Left cardiac atrium (tissue), 4 donors: ENCODE results near the gene RALGAPB. TPM values are rescaled to one million over a fixed set of nuclear protein-coding genes. Genes with fewer than 3 reads are reported as not detected.

Experiments used
- ATAC-seq, 2 donors: fragments of 200-7000 bp; cut with Tn5 transposase; one replicate each; pipeline ENCODE4 v1.9.1; 2020; ENCODE audit warnings: mild to moderate bottlenecking in 2 of 2, moderate library complexity in 2 of 2
- DNase-seq: peaks from one replicate; pipeline ENCODE4 v3.0.0-alpha.2; 2020
- intact Hi-C, 2 donors: fragments of 100-400 bp; cut with DNase I; formaldehyde crosslinking; loops; one replicate each; pipeline versions ENCODE4 v1.14.1 to v1.15.1; 2022 to 2023
- total RNA-seq, 2 donors: library from RNA; stranded (reverse); fragmentation: NEBNext Ultra II Directional; extraction: Animal tissue kit (Norgen Biotek cat#: 25700); gene quantifications; one replicate each; pipeline ENCODE4 v1.2.1, GENCODE V29; 2021
- donor health status: DM: no; HTN: yes; CAD: no.
- donor health status: DM: no; HTN: yes; CAD: no; lungs with severe emphysema.
- donor health status: DM: yes; HTN: yes; CAD: no.
- donor health status: Dilated cardiomyopathy.

Gene RALGAPB
- total RNA-seq, 2 donors from 2014 or later = 19.5 to 27.2 TPM

GRCh38 chr20:38536310-38536709, 63.7 kb downstream of the RALGAPB start:
- no peak for ATAC-seq
- no peak for DNase-seq
- intact Hi-C loops = no loop called here

GRCh38 chr20:38537176-38537575, 64.5 kb downstream of the RALGAPB start:
- DNase-seq = no peak
- intact Hi-C loops = no loop called here

GRCh38 chr20:38538789-38539188, 66.1 kb downstream of the RALGAPB start:
- ATAC-seq (no peak), DNase-seq (no peak)
- intact Hi-C loops = no loop called here

More at GRCh38 chr20:38537176-38537575, 64.5 kb downstream of the RALGAPB start:
- ATAC-seq = no peak

GRCh38 chr20:38543014-38543906, 70.6 kb downstream of the RALGAPB start:
- ATAC-seq (no peak), DNase-seq (no peak)
- intact Hi-C loops = no loop called here

- intact Hi-C loops = no loop called here
- DNase-seq = no peak
- ATAC-seq = no peak
Observed at GRCh38 chr20:38545771-38546170, 73.1 kb downstream of the RALGAPB start.

GRCh38 chr20:38547288-38548085, 74.8 kb downstream of the RALGAPB start:
- DNase-seq = no peak
- intact Hi-C loops = no loop called here
- no peak for ATAC-seq

GRCh38 chr20:38548356-38549083, 75.9 kb downstream of the RALGAPB start:
- ATAC-seq (no peak), DNase-seq (no peak)
- intact Hi-C loops = no loop called here

GRCh38 chr20:38550274-38550673, 77.6 kb downstream of the RALGAPB start:
- no peak for ATAC-seq
- intact Hi-C loops = no loop called here
- DNase-seq = no peak

GRCh38 chr20:38551056-38551626, 78.5 kb downstream of the RALGAPB start:
- intact Hi-C loops = no loop called here
- no peak for ATAC-seq

GRCh38 chr20:38554986-38555385, 82.3 kb downstream of the RALGAPB start:
- intact Hi-C loops = no loop called here
- DNase-seq = no peak
- ATAC-seq = no peak

More at GRCh38 chr20:38551056-38551626, 78.5 kb downstream of the RALGAPB start:
- DNase-seq = no peak

- ATAC-seq = no peak
- no peak for DNase-seq
- intact Hi-C loops = no loop called here
Observed at GRCh38 chr20:38555395-38555794, 82.8 kb downstream of the RALGAPB start.

- no peak for ATAC-seq
- DNase-seq = no peak
- intact Hi-C loops = no loop called here
Observed at GRCh38 chr20:38557174-38557573, 84.5 kb downstream of the RALGAPB start.

GRCh38 chr20:38558596-38559360, 86.1 kb downstream of the RALGAPB start:
- intact Hi-C loops = no loop called here
- DNase-seq = no peak

GRCh38 chr20:38559764-38560163, 87.1 kb downstream of the RALGAPB start:
- ATAC-seq (no peak), DNase-seq (no peak)
- intact Hi-C loops = no loop called here

More at GRCh38 chr20:38558596-38559360, 86.1 kb downstream of the RALGAPB start:
- no peak for ATAC-seq

- intact Hi-C loops = no loop called here
- ATAC-seq (no peak), DNase-seq (no peak)
Observed at GRCh38 chr20:38563802-38564431, 91.3 kb downstream of the RALGAPB start.

GRCh38 chr20:38564680-38565079, 92.0 kb downstream of the RALGAPB start:
- ATAC-seq (no peak), DNase-seq (no peak)
- intact Hi-C loops = no loop called here

GRCh38 chr20:38566036-38566598, 93.5 kb downstream of the RALGAPB start:
- no peak for DNase-seq
- intact Hi-C loops = no loop called here

More at GRCh38 chr20:38566036-38566598, 93.5 kb downstream of the RALGAPB start:
- no peak for ATAC-seq
